Hippocampal formation (tissue), 2 donors: ENCODE measurements around the gene IGFN1.
"Not testable (repeated sequence)": the region's sequence is repeated elsewhere in the genome, so short reads cannot be mapped to it uniquely, and the experiment has no call there.

Experiments
- DNase-seq, 2 donors: peaks; one replicate each; lab custom pipeline; 2025; lab: John Stamatoyannopoulos, UW

The IGFN1 gene

GRCh38 chr1:201217851-201218250 lies 27.2 kb downstream of the IGFN1 start:
- no peak for DNase-seq

GRCh38 chr1:201218409-201218808 lies 27.8 kb downstream of the IGFN1 start:
- DNase-seq = no peak

GRCh38 chr1:201219481-201220387 lies 29.1 kb downstream of the IGFN1 start:
- no peak for DNase-seq

- DNase-seq = no peak
Measured at GRCh38 chr1:201220388-201220715, 29.7 kb downstream of the IGFN1 start.

GRCh38 chr1:201221201-201221846 lies 30.7 kb downstream of the IGFN1 start:
- no peak for DNase-seq

- no peak for DNase-seq
Measured at GRCh38 chr1:201222125-201222524, 31.5 kb downstream of the IGFN1 start.

- no peak for DNase-seq
Measured at GRCh38 chr1:201223852-201224665, 33.4 kb downstream of the IGFN1 start.

- no peak for DNase-seq
Measured at GRCh38 chr1:201224666-201225370, 34.2 kb downstream of the IGFN1 start.

- no peak for DNase-seq
Measured at GRCh38 chr1:201226178-201226514, 35.5 kb downstream of the IGFN1 start.

- no peak for DNase-seq
Measured at GRCh38 chr1:201226859-201227488, 36.4 kb downstream of the IGFN1 start.

GRCh38 chr1:201228011-201228983 lies 37.7 kb downstream of the IGFN1 start:
- DNase-seq = no peak

- DNase-seq = no peak
Measured at GRCh38 chr1:201229095-201229494, 38.5 kb downstream of the IGFN1 start.

GRCh38 chr1:201229771-201230635 lies 39.4 kb downstream of the IGFN1 start:
- no peak for DNase-seq

- no peak for DNase-seq
Measured at GRCh38 chr1:201230676-201231075, 40.1 kb downstream of the IGFN1 start.

- not testable (repeated sequence) for DNase-seq
Measured at GRCh38 chr1:201239646-201240045, 49.0 kb downstream of the IGFN1 start.

- DNase-seq = no peak
Measured at GRCh38 chr1:201240171-201240570, 49.5 kb downstream of the IGFN1 start.

- DNase-seq = no peak
Measured at GRCh38 chr1:201241736-201242135, 51.1 kb downstream of the IGFN1 start.

GRCh38 chr1:201245082-201245481 lies 54.5 kb downstream of the IGFN1 start:
- DNase-seq = no peak
